NCI-H2029 (cell line): ENCODE measurements around the gene IGF2BP2.
A peak's percentile ranks its signal among the peaks of the same experiment; 100 is the strongest.

Experiments used
- DNase-seq: peaks from one replicate; lab custom pipeline; 2025; lab: John Stamatoyannopoulos, UW

IGF2BP2 gene

GRCh38 chr3:185733980-185734724, 90.7 kb downstream of the IGF2BP2 start:
- DNase-seq: peak; percentile 43

GRCh38 chr3:185732782-185733181, 92.1 kb downstream of the IGF2BP2 start:
- DNase-seq: no peak

GRCh38 chr3:185730550-185730949, 94.3 kb downstream of the IGF2BP2 start:
- DNase-seq: no peak

- DNase-seq: no peak
Observed at GRCh38 chr3:185729337-185730055, 95.3 kb downstream of the IGF2BP2 start.

- DNase-seq: no peak
Observed at GRCh38 chr3:185728630-185729336, 96.1 kb downstream of the IGF2BP2 start.

- DNase-seq: no peak
Observed at GRCh38 chr3:185727873-185728272, 97.0 kb downstream of the IGF2BP2 start.

GRCh38 chr3:185726254-185726967, 98.4 kb downstream of the IGF2BP2 start:
- no peak for DNase-seq

- DNase-seq: no peak
Observed at GRCh38 chr3:185724761-185725160, 100.1 kb downstream of the IGF2BP2 start.

- no peak for DNase-seq
Observed at GRCh38 chr3:185724251-185724650, 100.6 kb downstream of the IGF2BP2 start.

- DNase-seq: no peak
Observed at GRCh38 chr3:185722881-185723280, 102.0 kb downstream of the IGF2BP2 start.

GRCh38 chr3:185721970-185722369, 102.9 kb downstream of the IGF2BP2 start:
- no peak for DNase-seq

GRCh38 chr3:185720326-185720725, 104.5 kb downstream of the IGF2BP2 start:
- DNase-seq: no peak

- no peak for DNase-seq
Observed at GRCh38 chr3:185718736-185719593, 105.9 kb downstream of the IGF2BP2 start.

GRCh38 chr3:185717627-185718402, 107.0 kb downstream of the IGF2BP2 start:
- DNase-seq: no peak

GRCh38 chr3:185717121-185717520, 107.7 kb downstream of the IGF2BP2 start:
- DNase-seq: no peak

- no peak for DNase-seq
Observed at GRCh38 chr3:185716436-185717108, 108.3 kb downstream of the IGF2BP2 start.

- no peak for DNase-seq
Observed at GRCh38 chr3:185715091-185715490, 109.8 kb downstream of the IGF2BP2 start.

GRCh38 chr3:185714085-185714484, 110.8 kb downstream of the IGF2BP2 start:
- no peak for DNase-seq

GRCh38 chr3:185713015-185713414, 111.8 kb downstream of the IGF2BP2 start:
- no peak for DNase-seq

- DNase-seq: no peak
Observed at GRCh38 chr3:185712337-185712736, 112.5 kb downstream of the IGF2BP2 start.
